ENCODE data around the gene KAT2A. TPM values are rescaled to one million over a fixed set of nuclear protein-coding genes. Genes with fewer than 3 reads are reported as not detected.

The KAT2A gene
- total and polyA plus RNA-seq, 9 of the 15 experiments (the other 6 are each of a cell fraction or from before 2014, with no cell fraction given), result 1.5 to 80.4 (median 31.9) TPM

DNA sequence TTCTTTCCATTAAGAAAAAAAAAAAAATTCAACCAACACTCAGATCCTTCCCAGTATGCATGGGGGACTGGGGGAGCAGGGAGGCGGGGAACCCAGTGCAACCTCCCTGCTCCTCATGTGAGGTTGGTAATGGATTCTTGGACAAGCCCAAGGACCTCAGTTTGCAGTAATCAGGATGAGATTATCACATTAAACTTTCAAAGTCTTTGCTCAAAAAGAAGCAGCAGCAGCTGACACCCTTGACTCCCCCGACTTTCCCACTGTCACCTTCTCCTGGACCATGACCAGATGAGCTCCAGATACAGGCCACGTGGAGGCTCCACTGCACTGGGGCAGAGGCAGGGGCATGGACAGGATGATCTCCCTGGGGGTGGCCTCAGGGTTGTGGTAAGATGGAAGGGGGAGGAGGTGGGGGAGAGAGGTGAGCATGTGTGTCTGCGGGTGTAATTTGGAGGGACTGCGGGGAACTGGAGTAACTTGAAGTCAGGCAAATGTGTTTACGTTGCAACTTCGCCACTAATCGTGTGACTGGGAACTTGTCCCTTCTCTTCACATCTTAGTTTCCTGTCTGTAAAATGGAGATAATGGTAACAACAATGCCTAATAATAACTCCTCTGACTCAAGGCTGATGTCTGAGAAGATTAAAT lies 42.6 kb downstream of the KAT2A start (continued):
- TF ChIP-seq BCOR (IDR thresholded peaks at IDR 0.05) (no peak), CBX1 (IDR thresholded peaks at IDR 0.05; ENCODE audit: low read depth) (no peak), TRIM24 (IDR thresholded peaks at IDR 0.05) (no peak), TRIM28 (IDR thresholded peaks at IDR 0.05) (no peak), ZNF197 (CRISPR knock-in tag; IDR thresholded peaks at IDR 0.05; ENCODE audit: low read depth) (no peak), TFAM (CRISPR knock-in tag; conservative IDR thresholded peaks at IDR 0.05) (no peak), KDM4B (IDR thresholded peaks at IDR 0.05; ENCODE audit: borderline replicate concordance in 2 of 2, low read depth in 1 of 2) (no peak), SREBF2 (CRISPR knock-in tag; IDR thresholded peaks at IDR 0.05) (no peak), ZNF324 (CRISPR knock-in tag; IDR thresholded peaks at IDR 0.05) (no peak), ZNF586 (CRISPR knock-in tag; conservative IDR thresholded peaks at IDR 0.05) (no peak), LEF1 (IDR thresholded peaks at IDR 0.05) (no peak), KLF10 (CRISPR knock-in tag; IDR thresholded peaks at IDR 0.05) (no peak), NEUROD1 (IDR thresholded peaks at IDR 0.05; ENCODE audit: borderline replicate concordance, low read depth, low read length, partially characterized antibody) (no peak), BRCA1 (IDR thresholded peaks at IDR 0.05) (no peak), BRCA1 (CRISPR knock-in tag; IDR thresholded peaks at IDR 0.05) (no peak), PYGO2 (tag; IDR thresholded peaks at IDR 0.05) (no peak), EZH2 (IDR thresholded peaks at IDR 0.05; ENCODE audit: borderline replicate concordance, low read depth, low read length) (no peak), ZNF24 (IDR thresholded peaks at IDR 0.05) (no peak)
- TF ChIP-seq, protein P1, sequence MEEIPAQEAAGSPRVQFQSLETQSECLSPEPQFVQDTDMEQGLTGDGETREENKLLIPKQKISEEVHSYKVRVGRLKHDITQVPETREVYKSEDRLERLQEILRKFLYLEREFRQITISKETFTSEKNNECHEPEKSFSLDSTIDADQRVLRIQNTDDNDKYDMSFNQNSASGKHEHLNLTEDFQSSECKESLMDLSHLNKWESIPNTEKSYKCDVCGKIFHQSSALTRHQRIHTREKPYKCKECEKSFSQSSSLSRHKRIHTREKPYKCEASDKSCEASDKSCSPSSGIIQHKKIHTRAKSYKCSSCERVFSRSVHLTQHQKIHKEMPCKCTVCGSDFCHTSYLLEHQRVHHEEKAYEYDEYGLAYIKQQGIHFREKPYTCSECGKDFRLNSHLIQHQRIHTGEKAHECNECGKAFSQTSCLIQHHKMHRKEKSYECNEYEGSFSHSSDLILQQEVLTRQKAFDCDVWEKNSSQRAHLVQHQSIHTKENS (CRISPR knock-in tag; IDR thresholded peaks at IDR 0.05), result no peak
- TF ChIP-seq, protein P2, sequence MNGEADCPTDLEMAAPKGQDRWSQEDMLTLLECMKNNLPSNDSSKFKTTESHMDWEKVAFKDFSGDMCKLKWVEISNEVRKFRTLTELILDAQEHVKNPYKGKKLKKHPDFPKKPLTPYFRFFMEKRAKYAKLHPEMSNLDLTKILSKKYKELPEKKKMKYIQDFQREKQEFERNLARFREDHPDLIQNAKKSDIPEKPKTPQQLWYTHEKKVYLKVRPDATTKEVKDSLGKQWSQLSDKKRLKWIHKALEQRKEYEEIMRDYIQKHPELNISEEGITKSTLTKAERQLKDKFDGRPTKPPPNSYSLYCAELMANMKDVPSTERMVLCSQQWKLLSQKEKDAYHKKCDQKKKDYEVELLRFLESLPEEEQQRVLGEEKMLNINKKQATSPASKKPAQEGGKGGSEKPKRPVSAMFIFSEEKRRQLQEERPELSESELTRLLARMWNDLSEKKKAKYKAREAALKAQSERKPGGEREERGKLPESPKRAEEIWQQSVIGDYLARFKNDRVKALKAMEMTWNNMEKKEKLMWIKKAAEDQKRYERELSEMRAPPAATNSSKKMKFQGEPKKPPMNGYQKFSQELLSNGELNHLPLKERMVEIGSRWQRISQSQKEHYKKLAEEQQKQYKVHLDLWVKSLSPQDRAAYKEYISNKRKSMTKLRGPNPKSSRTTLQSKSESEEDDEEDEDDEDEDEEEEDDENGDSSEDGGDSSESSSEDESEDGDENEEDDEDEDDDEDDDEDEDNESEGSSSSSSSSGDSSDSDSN (IDR thresholded peaks at IDR 0.05; ENCODE audit: borderline replicate concordance in 1 of 2, low read depth in 2 of 2, low read length in 2 of 2), result no peak
- TF ChIP-seq, protein P3, sequence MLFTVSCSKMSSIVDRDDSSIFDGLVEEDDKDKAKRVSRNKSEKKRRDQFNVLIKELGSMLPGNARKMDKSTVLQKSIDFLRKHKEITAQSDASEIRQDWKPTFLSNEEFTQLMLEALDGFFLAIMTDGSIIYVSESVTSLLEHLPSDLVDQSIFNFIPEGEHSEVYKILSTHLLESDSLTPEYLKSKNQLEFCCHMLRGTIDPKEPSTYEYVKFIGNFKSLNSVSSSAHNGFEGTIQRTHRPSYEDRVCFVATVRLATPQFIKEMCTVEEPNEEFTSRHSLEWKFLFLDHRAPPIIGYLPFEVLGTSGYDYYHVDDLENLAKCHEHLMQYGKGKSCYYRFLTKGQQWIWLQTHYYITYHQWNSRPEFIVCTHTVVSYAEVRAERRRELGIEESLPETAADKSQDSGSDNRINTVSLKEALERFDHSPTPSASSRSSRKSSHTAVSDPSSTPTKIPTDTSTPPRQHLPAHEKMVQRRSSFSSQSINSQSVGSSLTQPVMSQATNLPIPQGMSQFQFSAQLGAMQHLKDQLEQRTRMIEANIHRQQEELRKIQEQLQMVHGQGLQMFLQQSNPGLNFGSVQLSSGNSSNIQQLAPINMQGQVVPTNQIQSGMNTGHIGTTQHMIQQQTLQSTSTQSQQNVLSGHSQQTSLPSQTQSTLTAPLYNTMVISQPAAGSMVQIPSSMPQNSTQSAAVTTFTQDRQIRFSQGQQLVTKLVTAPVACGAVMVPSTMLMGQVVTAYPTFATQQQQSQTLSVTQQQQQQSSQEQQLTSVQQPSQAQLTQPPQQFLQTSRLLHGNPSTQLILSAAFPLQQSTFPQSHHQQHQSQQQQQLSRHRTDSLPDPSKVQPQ (CRISPR knock-in tag; IDR thresholded peaks at IDR 0.05; ENCODE audit: borderline replicate concordance), result no peak
- TF ChIP-seq, protein P4, sequence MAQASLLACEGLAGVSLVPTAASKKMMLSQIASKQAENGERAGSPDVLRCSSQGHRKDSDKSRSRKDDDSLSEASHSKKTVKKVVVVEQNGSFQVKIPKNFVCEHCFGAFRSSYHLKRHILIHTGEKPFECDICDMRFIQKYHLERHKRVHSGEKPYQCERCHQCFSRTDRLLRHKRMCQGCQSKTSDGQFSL (CRISPR knock-in tag; IDR thresholded peaks at IDR 0.05), result no peak
- TF ChIP-seq, protein P4 (tag; IDR thresholded peaks at IDR 0.05), result no peak
